ENCODE results near the gene MTF2. TPM values are rescaled to one million over a fixed set of nuclear protein-coding genes. Genes with fewer than 3 reads are reported as not detected.

The MTF2 gene
- total RNA-seq, 2 donors from 2014 or later: 10.4 to 31.5 TPM

DNA sequence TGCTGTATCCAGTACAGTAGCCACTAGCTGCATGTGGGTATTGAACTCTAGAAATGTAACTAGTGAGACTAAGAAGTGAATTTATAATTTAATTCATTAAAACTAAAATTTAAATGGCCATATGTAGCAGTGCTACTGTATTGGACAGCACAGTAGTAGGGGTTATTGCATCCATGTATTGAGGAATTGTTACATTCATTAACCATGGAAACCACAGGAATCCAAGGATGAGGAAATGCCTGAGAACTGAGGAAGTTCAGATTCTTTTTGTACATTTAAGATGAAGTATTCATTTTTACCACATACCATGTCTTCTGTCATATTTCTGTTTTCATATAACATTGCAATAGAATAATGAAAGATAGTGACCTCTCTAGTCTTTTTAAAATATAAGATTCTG is 2.6 kb downstream of the MTF2 start:
- no peaks in the 10 kb centered on the region for H3K27me3 ChIP-seq (replicated peaks; ENCODE audit: insufficient read depth)
- no peak for DNase-seq (ENCODE audit: low spot score)
- H3K4me1 ChIP-seq (replicated peaks): no peaks in the 10 kb centered on the region
- no peak overlapping the region for H3K27ac ChIP-seq
- TF ChIP-seq POLR2AphosphoS5 (IDR thresholded peaks at IDR 0.05): no peak
- no peak overlapping the region for H3K4me3 ChIP-seq
- intact Hi-C loops (cut with DNase I): no loop called here
- H3K36me3 ChIP-seq: no peaks in the 10 kb centered on the region
- H3K9me3 ChIP-seq: no peaks in the 10 kb centered on the region

DNA sequence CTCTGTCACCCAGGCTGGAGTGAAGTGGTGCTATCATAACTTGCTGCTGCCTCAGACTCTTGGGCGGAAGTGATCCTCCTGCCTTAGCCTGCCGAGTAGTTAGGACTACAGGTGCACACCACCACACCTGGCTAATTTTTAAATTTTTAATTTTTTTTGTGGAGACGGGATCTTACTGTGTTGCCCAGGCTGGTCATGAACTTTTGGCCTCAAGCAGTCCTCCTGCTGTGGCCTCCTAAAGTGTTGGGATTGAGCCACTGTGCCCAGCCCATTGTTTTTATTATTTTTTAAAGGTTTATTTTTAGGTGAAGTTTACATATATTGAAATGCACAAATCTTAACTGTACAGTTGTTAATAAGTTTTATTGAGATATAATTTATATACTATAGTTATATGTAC is 3.2 kb downstream of the MTF2 start:
- TF ChIP-seq, protein P1, sequence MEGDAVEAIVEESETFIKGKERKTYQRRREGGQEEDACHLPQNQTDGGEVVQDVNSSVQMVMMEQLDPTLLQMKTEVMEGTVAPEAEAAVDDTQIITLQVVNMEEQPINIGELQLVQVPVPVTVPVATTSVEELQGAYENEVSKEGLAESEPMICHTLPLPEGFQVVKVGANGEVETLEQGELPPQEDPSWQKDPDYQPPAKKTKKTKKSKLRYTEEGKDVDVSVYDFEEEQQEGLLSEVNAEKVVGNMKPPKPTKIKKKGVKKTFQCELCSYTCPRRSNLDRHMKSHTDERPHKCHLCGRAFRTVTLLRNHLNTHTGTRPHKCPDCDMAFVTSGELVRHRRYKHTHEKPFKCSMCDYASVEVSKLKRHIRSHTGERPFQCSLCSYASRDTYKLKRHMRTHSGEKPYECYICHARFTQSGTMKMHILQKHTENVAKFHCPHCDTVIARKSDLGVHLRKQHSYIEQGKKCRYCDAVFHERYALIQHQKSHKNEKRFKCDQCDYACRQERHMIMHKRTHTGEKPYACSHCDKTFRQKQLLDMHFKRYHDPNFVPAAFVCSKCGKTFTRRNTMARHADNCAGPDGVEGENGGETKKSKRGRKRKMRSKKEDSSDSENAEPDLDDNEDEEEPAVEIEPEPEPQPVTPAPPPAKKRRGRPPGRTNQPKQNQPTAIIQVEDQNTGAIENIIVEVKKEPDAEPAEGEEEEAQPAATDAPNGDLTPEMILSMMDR (IDR thresholded peaks at IDR 0.05): no peak
- TF ChIP-seq POLR2AphosphoS5 (IDR thresholded peaks at IDR 0.05) (no peak), POLR2A (IDR thresholded peaks at IDR 0.05) (no peak)
- Histone ChIP-seq H3K9me3 (no peaks in the 10 kb centered on the region), H3K4me3 (no peak overlapping the region), H3K36me3 (no peaks in the 10 kb centered on the region), H3K27me3 (replicated peaks; ENCODE audit: insufficient read depth) (no peaks in the 10 kb centered on the region), H3K27ac (no peak overlapping the region), H3K4me1 (replicated peaks) (no peaks in the 10 kb centered on the region)
- intact Hi-C loops (cut with DNase I): no loop called here
- no peak for DNase-seq (ENCODE audit: low spot score)
- WGBS: 94% methylated on average over 3 of the region's 3 CpGs

DNA sequence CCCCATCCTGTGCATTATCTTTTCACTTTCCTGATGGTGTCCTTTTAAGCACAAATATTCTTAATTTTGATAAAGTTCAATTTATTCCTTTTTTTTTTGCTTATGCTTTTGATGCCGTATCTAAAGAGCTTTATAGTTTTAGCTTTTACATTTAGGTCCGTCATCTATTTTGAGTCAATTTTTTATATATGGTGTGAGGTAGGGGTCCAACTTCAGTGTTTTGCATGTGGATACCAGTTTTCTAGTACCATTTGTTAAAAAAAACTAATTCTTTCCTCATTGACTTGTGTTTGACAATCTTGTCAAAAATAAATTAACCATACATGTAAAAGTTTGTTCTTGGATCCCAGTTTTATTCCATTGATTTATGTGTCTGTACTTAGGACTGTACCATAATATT is 4.9 kb downstream of the MTF2 start:
- WGBS: 96% methylated on average over 2 of the region's 2 CpGs
- intact Hi-C loops (cut with DNase I): no loop called here

DNA sequence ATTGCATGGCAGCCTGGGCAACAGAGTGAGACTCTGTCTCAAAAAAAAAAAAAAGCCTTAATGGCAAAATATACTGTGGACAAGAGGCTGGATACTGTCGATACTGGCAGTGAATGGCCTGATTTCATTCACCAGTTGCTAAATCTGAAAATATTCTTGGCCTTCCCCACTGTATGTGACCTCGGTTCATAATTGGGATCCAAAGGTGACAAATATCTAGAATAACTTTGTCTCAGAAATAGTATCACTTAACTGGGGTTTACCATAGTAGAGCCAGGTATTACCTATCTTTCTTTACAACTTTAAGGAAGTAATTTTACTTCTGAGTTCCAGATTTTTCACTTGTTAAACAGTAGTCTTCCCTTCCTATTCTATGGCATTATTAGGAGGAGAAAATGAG is 8.4 kb downstream of the MTF2 start:
- no peak for TF ChIP-seq POLR2A (IDR thresholded peaks at IDR 0.05)
- TF ChIP-seq, protein P1 (IDR thresholded peaks at IDR 0.05): no peak
- TF ChIP-seq POLR2AphosphoS5 (IDR thresholded peaks at IDR 0.05): no peak

More for the DNA sequence above, 4.9 kb downstream of the MTF2 start:
- Histone ChIP-seq H3K9me3 (no peaks in the 10 kb centered on the region), H3K4me1 (replicated peaks) (no peaks in the 10 kb centered on the region), H3K27me3 (replicated peaks; ENCODE audit: insufficient read depth) (no peaks in the 10 kb centered on the region), H3K36me3 (no peaks in the 10 kb centered on the region), H3K27ac (no peak overlapping the region), H3K4me3 (no peak overlapping the region)
- DNase-seq (ENCODE audit: low spot score): no peak
- TF ChIP-seq POLR2AphosphoS5 (IDR thresholded peaks at IDR 0.05): no peak
- TF ChIP-seq, protein P1 (IDR thresholded peaks at IDR 0.05): no peak
- no peak for TF ChIP-seq POLR2A (IDR thresholded peaks at IDR 0.05)

DNA sequence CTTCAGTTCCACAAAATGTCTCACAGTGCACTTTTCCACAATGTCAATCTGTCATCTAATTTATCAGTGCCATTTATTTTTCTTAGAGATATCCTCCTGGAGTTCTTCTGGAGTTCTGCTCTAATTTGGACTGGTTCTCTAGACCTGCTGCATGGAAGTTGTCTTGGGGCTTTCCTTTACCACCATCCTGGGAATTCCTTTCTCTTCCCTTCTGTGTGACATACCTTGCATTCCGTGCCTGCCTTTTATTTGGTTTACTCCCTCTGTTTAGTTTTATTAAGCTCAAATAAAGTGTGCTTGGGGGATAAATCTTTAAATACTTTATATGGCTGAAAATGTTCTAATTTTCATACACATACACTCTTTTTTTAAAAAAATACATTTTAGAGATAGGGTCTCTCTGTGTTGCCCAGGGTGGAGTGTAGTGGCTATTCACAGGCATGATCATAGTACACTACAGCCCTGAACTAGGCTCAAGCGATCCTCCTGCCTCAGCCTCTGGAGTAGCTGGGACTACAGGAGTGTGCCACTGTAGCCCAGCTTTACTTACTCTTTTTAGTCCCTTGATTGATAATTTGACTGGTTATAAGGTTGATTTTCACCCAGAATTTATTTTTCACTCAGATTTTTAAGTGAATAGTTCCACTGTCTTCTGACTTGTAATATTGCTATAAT is 14.4 kb downstream of the MTF2 start:
- H3K4me1 ChIP-seq (replicated peaks): no peaks in the 10 kb centered on the region
- no peak for TF ChIP-seq POLR2A (IDR thresholded peaks at IDR 0.05)
- TF ChIP-seq, protein P1 (IDR thresholded peaks at IDR 0.05): no peak
- no peak for TF ChIP-seq POLR2AphosphoS5 (IDR thresholded peaks at IDR 0.05)
- no peak overlapping the region for H3K4me3 ChIP-seq
- WGBS: 45% methylated on average over 2 of the region's 2 CpGs
- H3K27me3 ChIP-seq (replicated peaks; ENCODE audit: insufficient read depth): no peaks in the 10 kb centered on the region
- no peak overlapping the region for H3K27ac ChIP-seq
- H3K36me3 ChIP-seq: no peaks in the 10 kb centered on the region
- H3K9me3 ChIP-seq: no peaks in the 10 kb centered on the region
- no peak for DNase-seq (ENCODE audit: low spot score)
- intact Hi-C loops (cut with DNase I): no loop called here

More for the DNA sequence above, 8.4 kb downstream of the MTF2 start:
- H3K9me3 ChIP-seq: no peaks in the 10 kb centered on the region
- H3K36me3 ChIP-seq: no peaks in the 10 kb centered on the region
- 92% methylated on average over 2 of the region's 2 CpGs for WGBS
- H3K27ac ChIP-seq: no peak overlapping the region
- DNase-seq (ENCODE audit: low spot score): no peak
- no peak overlapping the region for H3K4me3 ChIP-seq
- intact Hi-C loops (cut with DNase I): no loop called here
- H3K27me3 ChIP-seq (replicated peaks; ENCODE audit: insufficient read depth): no peaks in the 10 kb centered on the region
- H3K4me1 ChIP-seq (replicated peaks): no peaks in the 10 kb centered on the region
